ENCODE measurements around the gene CACNB4. TPM values are rescaled to one million over a fixed set of nuclear protein-coding genes. Genes with fewer than 3 reads are reported as not detected.
"Not testable (repeated sequence)": the region's sequence is repeated elsewhere in the genome, so short reads cannot be mapped to it uniquely, and the experiment has no call there.

The CACNB4 gene
- total RNA-seq, 4 donors from 2014 or later = 3.5 to 4.8 (median 4.3) TPM

GRCh38 chr2:152092095-152092494, 6.7 kb downstream of the CACNB4 start:
- WGBS, 2 donors = 99% methylated on average over 2 of the region's 2 CpGs
- TF ChIP-seq POLR2A (IDR thresholded peaks at IDR 0.05) (no peak), CTCF (IDR thresholded peaks at IDR 0.05) (no peak), EP300 (IDR thresholded peaks at IDR 0.05) (no peak)
- H3K36me3 ChIP-seq = no peaks in the 10 kb centered on the region
- H3K27ac ChIP-seq = no peak overlapping the region
- H3K9me3 ChIP-seq = no peaks in the 10 kb centered on the region
- no peak for DNase-seq (ENCODE audit: low spot score in 2 of 2)
- H3K27me3 ChIP-seq = no peaks in the 10 kb centered on the region
- H3K4me3 ChIP-seq = no peak overlapping the region
- H3K4me1 ChIP-seq = peaks cover 0 to 4% (median 0%) of the 10 kb centered on the region in 4 donors

GRCh38 chr2:152090726-152091125, 8.1 kb downstream of the CACNB4 start:
- WGBS, 2 donors = 91 to 92% methylated on average over 4 of the region's 4 CpGs

DNA sequence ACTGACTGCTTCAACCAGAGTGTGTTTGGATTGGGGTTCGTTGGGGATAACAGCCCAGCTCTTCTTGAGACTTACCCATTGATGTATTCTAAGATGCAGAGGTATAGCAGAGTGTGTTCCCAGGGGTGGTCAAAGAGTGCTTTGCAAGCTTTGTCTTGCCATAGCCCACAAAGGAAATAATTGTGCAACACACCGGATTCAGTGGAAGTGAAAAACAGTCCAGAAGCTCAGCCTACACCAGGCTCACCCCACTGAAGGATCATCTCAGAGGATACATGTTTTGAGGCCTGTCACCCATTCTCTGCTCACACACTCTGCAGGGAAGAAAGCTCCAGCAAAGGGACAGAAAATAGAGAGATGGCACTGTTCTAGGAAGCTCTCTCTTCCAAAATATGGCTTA, 9.6 kb downstream of the CACNB4 start:
- H3K4me1 ChIP-seq = no peaks in the 10 kb centered on the region
- H3K9me3 ChIP-seq = no peaks in the 10 kb centered on the region
- H3K27me3 ChIP-seq = no peaks in the 10 kb centered on the region
- TF ChIP-seq EP300 (IDR thresholded peaks at IDR 0.05) (no peak), CTCF (IDR thresholded peaks at IDR 0.05) (no peak)
- WGBS, 2 donors = 59 to 64% methylated on average over 2 of the region's 2 CpGs
- H3K27ac ChIP-seq = no peak overlapping the region
- H3K36me3 ChIP-seq = no peaks in the 10 kb centered on the region
- H3K4me3 ChIP-seq = no peak overlapping the region
- DNase-seq (ENCODE audit: low spot score in 2 of 2) = no peak

More at GRCh38 chr2:152090726-152091125, 8.1 kb downstream of the CACNB4 start:
- not testable (repeated sequence) for H3K27ac ChIP-seq; H3K9me3 ChIP-seq; DNase-seq (ENCODE audit: low spot score in 2 of 2); H3K4me1 ChIP-seq; H3K36me3 ChIP-seq; H3K4me3 ChIP-seq; H3K27me3 ChIP-seq

DNA sequence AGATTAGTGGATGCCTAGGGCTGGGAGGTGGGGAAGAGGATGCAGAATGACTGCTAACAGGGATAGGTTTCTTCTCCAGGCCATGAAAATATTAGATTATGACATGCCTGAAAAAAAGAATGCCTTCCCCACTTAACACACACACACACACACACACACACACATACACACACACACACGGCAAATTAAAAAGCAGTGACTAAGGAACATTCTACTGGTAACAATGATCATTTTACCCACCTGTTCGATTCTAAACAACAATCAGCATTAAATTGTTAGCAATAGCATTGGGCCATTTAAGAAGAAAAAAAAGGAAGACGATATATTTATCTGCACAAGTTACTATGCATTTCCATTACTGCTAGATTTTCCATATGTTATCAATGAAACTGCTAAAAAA, 10.8 kb downstream of the CACNB4 start:
- Histone ChIP-seq H3K27me3 (no peaks in the 10 kb centered on the region), H3K4me3 (no peak overlapping the region), H3K4me1 (no peaks in the 10 kb centered on the region), H3K27ac (no peak overlapping the region), H3K36me3 (no peaks in the 10 kb centered on the region), H3K9me3 (no peaks in the 10 kb centered on the region)
- TF ChIP-seq CTCF (IDR thresholded peaks at IDR 0.05) (no peak), EP300 (IDR thresholded peaks at IDR 0.05) (no peak), POLR2A (IDR thresholded peaks at IDR 0.05) (no peak)
- no peak for DNase-seq (ENCODE audit: low spot score in 2 of 2)
- 81 to 83% methylated on average over 3 of the region's 3 CpGs for WGBS, 2 donors

DNA sequence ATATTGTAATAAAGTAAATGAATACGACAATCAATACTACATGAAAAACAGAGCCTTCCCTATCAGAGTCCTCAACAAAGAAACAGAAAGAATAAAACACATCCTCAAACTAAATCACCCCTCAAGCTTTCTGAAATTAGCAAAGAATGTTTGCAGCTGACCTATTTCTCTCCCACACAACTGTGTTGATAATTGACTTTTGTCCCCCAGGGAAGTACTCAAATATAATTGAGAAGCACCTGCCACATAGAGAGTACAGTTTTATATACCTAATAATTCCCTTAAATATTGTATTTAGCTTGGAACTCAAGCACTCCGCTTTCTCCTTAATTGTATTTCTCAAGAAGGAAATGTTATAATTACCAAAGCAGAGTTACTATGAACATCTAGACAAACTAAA, 12.6 kb downstream of the CACNB4 start:
- H3K36me3 ChIP-seq = no peaks in the 10 kb centered on the region
- TF ChIP-seq CTCF (IDR thresholded peaks at IDR 0.05) (no peak), EP300 (IDR thresholded peaks at IDR 0.05) (no peak), POLR2A (IDR thresholded peaks at IDR 0.05) (no peak)
- DNase-seq (ENCODE audit: low spot score in 2 of 2) = no peak
- no peaks in the 10 kb centered on the region for H3K4me1 ChIP-seq
- H3K9me3 ChIP-seq = no peaks in the 10 kb centered on the region
- no peak overlapping the region for H3K4me3 ChIP-seq
- 86 to 88% methylated on average over 2 of the region's 2 CpGs for WGBS, 2 donors
- H3K27ac ChIP-seq = no peak overlapping the region
- H3K27me3 ChIP-seq = no peaks in the 10 kb centered on the region

DNA sequence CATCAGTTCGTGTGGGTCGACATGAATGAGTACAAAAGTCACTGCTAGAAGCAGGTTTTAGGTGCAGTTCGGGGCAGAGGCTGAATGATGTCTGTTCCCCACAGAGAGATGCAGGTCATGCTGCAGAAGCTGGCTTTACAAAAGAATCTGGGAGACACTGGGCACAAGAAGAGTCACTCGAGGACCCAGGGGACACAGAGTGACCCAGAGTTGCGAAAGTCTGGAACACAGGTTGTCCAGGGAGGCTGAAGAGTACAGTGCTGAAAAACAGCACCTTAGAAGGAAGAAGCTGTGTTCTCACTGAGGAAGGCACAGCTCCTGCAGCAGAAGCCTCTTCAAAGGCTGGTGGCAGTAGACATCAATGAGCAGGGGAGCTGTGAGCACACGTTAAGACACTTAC, 14.8 kb downstream of the CACNB4 start:
- no peak for DNase-seq (ENCODE audit: low spot score in 2 of 2)
- no peaks in the 10 kb centered on the region for H3K9me3 ChIP-seq
- no peaks in the 10 kb centered on the region for H3K27me3 ChIP-seq
- TF ChIP-seq CTCF (IDR thresholded peaks at IDR 0.05) = no peak
- TF ChIP-seq EP300 (IDR thresholded peaks at IDR 0.05) = no peak
- TF ChIP-seq POLR2A (IDR thresholded peaks at IDR 0.05) = no peak
- H3K4me3 ChIP-seq = no peak overlapping the region
- H3K4me1 ChIP-seq = no peaks in the 10 kb centered on the region
- 76 to 78% methylated on average over 6 of the region's 6 CpGs for WGBS, 2 donors
- H3K36me3 ChIP-seq = no peaks in the 10 kb centered on the region
- H3K27ac ChIP-seq = no peak overlapping the region

All from tibial nerve (tissue), 4 donors.